T-helper 9 cell (primary cell): Measurements from ENCODE around the gene CACNA1B.
"Not testable (repeated sequence)": the region's sequence is repeated elsewhere in the genome, so short reads cannot be mapped to it uniquely, and the experiment has no call there.

Experiments used
- DNase-seq: peaks from one replicate; pipeline ENCODE4 v3.0.0-alpha.2; 2020

CACNA1B gene

GRCh38 chr9:137866226-137867141, 11.1 kb upstream of the CACNA1B start:
- no peak for DNase-seq

GRCh38 chr9:137870432-137870831, 7.2 kb upstream of the CACNA1B start:
- no peak for DNase-seq

GRCh38 chr9:137872296-137872695, 5.3 kb upstream of the CACNA1B start:
- DNase-seq: no peak

- DNase-seq: no peak
Measured at GRCh38 chr9:137873408-137873807, 4.2 kb upstream of the CACNA1B start.

- DNase-seq: no peak
Measured at GRCh38 chr9:137873858-137874362, 3.7 kb upstream of the CACNA1B start.

- DNase-seq: no peak
Measured at GRCh38 chr9:137875354-137875753, 2.2 kb upstream of the CACNA1B start.

- DNase-seq: no peak
Measured at GRCh38 chr9:137875846-137876245, 1.7 kb upstream of the CACNA1B start.

- DNase-seq: no peak
Measured at GRCh38 chr9:137876269-137876668, 1.3 kb upstream of the CACNA1B start.

GRCh38 chr9:137876781-137877386, 698 bp upstream of the CACNA1B start:
- DNase-seq: no peak

GRCh38 chr9:137878146-137878941, 762 bp downstream of the CACNA1B start:
- no peak for DNase-seq

- DNase-seq: no peak
Measured at GRCh38 chr9:137879052-137879451, 1.5 kb downstream of the CACNA1B start.

GRCh38 chr9:137879566-137880150, 2.1 kb downstream of the CACNA1B start:
- no peak for DNase-seq

GRCh38 chr9:137880160-137880975, 2.8 kb downstream of the CACNA1B start:
- DNase-seq: no peak

GRCh38 chr9:137880976-137881530, 3.5 kb downstream of the CACNA1B start:
- no peak for DNase-seq

- DNase-seq: no peak
Measured at GRCh38 chr9:137881591-137882505, 4.3 kb downstream of the CACNA1B start.

GRCh38 chr9:137882506-137882821, 4.9 kb downstream of the CACNA1B start:
- no peak for DNase-seq

GRCh38 chr9:137883977-137884376, 6.4 kb downstream of the CACNA1B start:
- not testable (repeated sequence) for DNase-seq

GRCh38 chr9:137884547-137884946, 7.0 kb downstream of the CACNA1B start:
- DNase-seq: not testable (repeated sequence)

GRCh38 chr9:137885121-137885520, 7.5 kb downstream of the CACNA1B start:
- not testable (repeated sequence) for DNase-seq

GRCh38 chr9:137888621-137889020, 11.0 kb downstream of the CACNA1B start:
- DNase-seq: not testable (repeated sequence)
